Fibroblast of villous mesenchyme (primary cell): ENCODE data around the gene ATRN. TPM values are rescaled to one million over a fixed set of nuclear protein-coding genes. Genes with fewer than 3 reads are reported as not detected.
A peak's percentile ranks its signal among the peaks of the same experiment; 100 is the strongest.

Source experiments
- DNase-seq: peaks from one replicate; pipeline ENCODE4 v3.0.0-alpha.2; 2010; ENCODE audit warnings: low read depth
- H3K4me3 ChIP-seq: 2 replicates; pipeline ENCODE4 v1.5.1; 2011; ENCODE audit warnings: low read depth, mild to moderate bottlenecking, low read length
- total RNA-seq: library from RNA; depleted of rRNA; stranded (reverse); fragments of >200 nt; gene quantifications from 2 replicates; pipeline ENCODE4 v1.2.3, GENCODE V29; 2012
- TF ChIP-seq, protein P1 (sequence below): IDR thresholded peaks from 2 replicates; pipeline ENCODE4 v1.5.1; 2012; ENCODE audit warnings: low read depth, mild to moderate bottlenecking, low read length; ENCODE audit not compliant: insufficient read depth

The ATRN gene
- total RNA-seq, 1 donor: 39.3 TPM

DNA sequence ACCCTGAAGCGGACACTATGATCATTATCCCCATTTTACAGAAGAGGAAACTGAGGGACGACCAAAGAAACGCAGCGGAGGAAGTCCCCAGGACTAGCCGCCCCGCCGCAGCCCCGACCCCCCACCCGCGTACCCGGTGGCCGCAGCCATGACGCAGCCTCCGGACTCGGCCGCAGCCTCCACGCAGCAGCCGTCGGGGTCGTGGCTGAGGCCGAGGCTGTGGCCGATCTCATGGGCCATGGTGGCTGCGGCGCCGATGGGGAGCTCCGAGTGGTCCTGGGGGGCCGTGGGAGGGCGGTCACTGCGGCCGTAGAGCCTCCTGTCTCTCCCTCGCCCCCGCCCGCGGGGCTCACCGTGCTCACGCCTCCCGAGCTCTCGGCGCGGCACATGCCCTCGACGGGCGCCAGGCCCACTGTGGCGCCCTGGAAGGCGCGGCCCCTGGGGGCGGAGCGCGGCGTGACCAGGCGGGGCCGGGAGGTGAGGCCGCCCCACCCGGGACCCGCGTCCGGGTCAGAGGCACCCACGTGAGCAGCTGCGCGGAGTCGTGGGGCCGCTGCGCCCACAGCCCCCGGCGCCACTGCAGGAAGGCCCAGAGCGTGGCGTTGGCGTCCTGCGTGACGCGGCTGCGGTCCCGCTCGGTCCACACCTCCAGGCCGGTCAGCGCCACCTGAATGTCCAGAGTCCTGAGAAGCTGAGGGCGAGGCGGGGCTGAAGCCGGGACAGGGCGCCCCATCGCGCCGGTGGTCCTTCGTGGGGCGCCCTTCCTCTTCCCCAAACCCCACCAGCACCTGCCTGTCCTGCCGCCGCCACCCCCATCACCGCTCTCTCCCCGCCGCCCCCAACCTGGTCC, 202.6 kb downstream of the ATRN start:
- TF ChIP-seq, protein P1, sequence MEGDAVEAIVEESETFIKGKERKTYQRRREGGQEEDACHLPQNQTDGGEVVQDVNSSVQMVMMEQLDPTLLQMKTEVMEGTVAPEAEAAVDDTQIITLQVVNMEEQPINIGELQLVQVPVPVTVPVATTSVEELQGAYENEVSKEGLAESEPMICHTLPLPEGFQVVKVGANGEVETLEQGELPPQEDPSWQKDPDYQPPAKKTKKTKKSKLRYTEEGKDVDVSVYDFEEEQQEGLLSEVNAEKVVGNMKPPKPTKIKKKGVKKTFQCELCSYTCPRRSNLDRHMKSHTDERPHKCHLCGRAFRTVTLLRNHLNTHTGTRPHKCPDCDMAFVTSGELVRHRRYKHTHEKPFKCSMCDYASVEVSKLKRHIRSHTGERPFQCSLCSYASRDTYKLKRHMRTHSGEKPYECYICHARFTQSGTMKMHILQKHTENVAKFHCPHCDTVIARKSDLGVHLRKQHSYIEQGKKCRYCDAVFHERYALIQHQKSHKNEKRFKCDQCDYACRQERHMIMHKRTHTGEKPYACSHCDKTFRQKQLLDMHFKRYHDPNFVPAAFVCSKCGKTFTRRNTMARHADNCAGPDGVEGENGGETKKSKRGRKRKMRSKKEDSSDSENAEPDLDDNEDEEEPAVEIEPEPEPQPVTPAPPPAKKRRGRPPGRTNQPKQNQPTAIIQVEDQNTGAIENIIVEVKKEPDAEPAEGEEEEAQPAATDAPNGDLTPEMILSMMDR: no peak
- no peak overlapping the region for H3K4me3 ChIP-seq
- no peak for DNase-seq

- TF ChIP-seq, protein P1: no peak
- no peak for DNase-seq
- no peak overlapping the region for H3K4me3 ChIP-seq
These were observed 203.6 kb downstream of the ATRN start for GRCh38 chr20:3674447-3674846.

- TF ChIP-seq, protein P1: no peak
- DNase-seq: no peak
- no peak overlapping the region for H3K4me3 ChIP-seq
These were observed 204.4 kb downstream of the ATRN start for GRCh38 chr20:3674995-3675900.

GRCh38 chr20:3677733-3678132, 206.9 kb downstream of the ATRN start:
- TF ChIP-seq, protein P1: no peak

DNA sequence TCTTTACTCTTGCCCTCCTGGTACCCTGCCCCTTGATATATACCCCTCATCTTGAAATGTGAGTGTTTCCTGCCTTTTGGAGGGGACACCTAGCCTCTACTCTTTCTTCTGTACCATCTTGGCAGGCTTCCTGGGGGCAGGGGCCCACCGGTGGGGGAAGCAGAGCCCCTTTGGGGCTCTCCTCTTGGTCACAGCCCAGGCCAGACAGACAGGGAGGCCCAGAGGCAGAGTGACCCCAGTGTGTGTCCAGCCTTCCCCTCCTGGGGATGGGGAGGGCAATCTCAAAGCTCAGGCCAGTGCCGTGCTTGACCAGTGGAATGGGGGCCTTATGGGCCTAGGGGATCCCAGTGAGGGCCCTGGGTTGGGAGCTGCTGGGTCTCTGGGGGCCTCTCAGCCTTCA, 207.4 kb downstream of the ATRN start:
- DNase-seq: no peak
- TF ChIP-seq, protein P1: no peak
- no peak overlapping the region for H3K4me3 ChIP-seq

More at GRCh38 chr20:3677733-3678132, 206.9 kb downstream of the ATRN start:
- peak; percentile 33 for DNase-seq
- no peak overlapping the region for H3K4me3 ChIP-seq

- peak; percentile 20 for DNase-seq
- TF ChIP-seq, protein P1: no peak
- peak overlapping the region; percentile 79 for H3K4me3 ChIP-seq
These were observed 208.3 kb downstream of the ATRN start for GRCh38 chr20:3678856-3679720.
